IMR-90 (cell line): ENCODE data around the gene ARHGAP32. TPM values are rescaled to one million over a fixed set of nuclear protein-coding genes. Genes with fewer than 3 reads are reported as not detected.

Experiments used
- ATAC-seq: fragments of 200-7000 bp; cut with Tn5 transposase; 2 replicates; pipeline ENCODE4 v1.9.1; 2020; ENCODE audit warnings: low read depth, mild to moderate bottlenecking, moderate library complexity
- BruUV-seq: library from RNA; stranded (reverse); fragments of 400-500 nt; replicated peaks from 2 replicates; lab custom pipeline; 2021; lab: Mats Ljungman, UMichigan
- CTCF ChIA-PET: fragments of 300-600 bp; formaldehyde crosslinking; extraction: SDS; loops from one replicate; lab custom pipeline; 2021; ENCODE audit warnings: antibody characterized with exemption; lab: Yijun Ruan, JAX
- POLR2A ChIA-PET: fragments of 300-600 bp; sonication (Branson Sonifier 250); formaldehyde crosslinking; loops from one replicate; lab custom pipeline; 2022; ENCODE audit warnings: antibody characterized with exemption; ENCODE audit not compliant: unreplicated experiment; lab: Charles Lee
- DNase-seq: peaks from one replicate; pipeline ENCODE4 v3.0.0; 2013
- H2AFZ ChIP-seq: replicated peaks from 2 replicates; pipeline ENCODE3; 2013; ENCODE audit warnings: low read length, mild to moderate bottlenecking; ENCODE audit not compliant: poor library complexity
- H2AK5ac ChIP-seq: 2 replicates; pipeline ENCODE4 v1.6.1; 2013; ENCODE audit warnings: low read depth, low read length, inconsistent platforms
- H2AK9ac ChIP-seq: replicated peaks from 2 replicates; pipeline ENCODE3; 2013; ENCODE audit warnings: mild to moderate bottlenecking, low read depth, low read length, moderate library complexity; ENCODE audit not compliant: poor library complexity
- H2BK120ac ChIP-seq: 2 replicates; pipeline ENCODE4 v1.6.1; 2013; ENCODE audit warnings: low read depth, low read length, inconsistent platforms
- H2BK15ac ChIP-seq: 3 replicates; pipeline ENCODE4 v1.6.1; 2013; ENCODE audit warnings: low read depth, low read length, inconsistent platforms
- H2BK20ac ChIP-seq: 2 replicates; pipeline ENCODE4 v1.6.1; 2013; ENCODE audit warnings: low read depth, mild to moderate bottlenecking, inconsistent platforms, low read length, moderate library complexity
- H2BK5ac ChIP-seq: 2 replicates; pipeline ENCODE4 v1.6.1; 2013; ENCODE audit warnings: mild to moderate bottlenecking, low read depth, low read length, inconsistent platforms; ENCODE audit not compliant: poor library complexity, severe bottlenecking
- H3K14ac ChIP-seq: replicated peaks from 2 replicates; pipeline ENCODE4 v1.6.1; 2013; ENCODE audit warnings: low read depth, low read length, inconsistent platforms
- H3K18ac ChIP-seq: 2 replicates; pipeline ENCODE4 v1.6.1; 2013; ENCODE audit warnings: low read depth, low read length, control low read depth
- H3K23ac ChIP-seq: 2 replicates; pipeline ENCODE4 v1.6.1; 2013; ENCODE audit warnings: low read depth, low read length, inconsistent platforms
- H3K27ac ChIP-seq: 2 replicates; pipeline ENCODE4 v1.5.1; 2013; ENCODE audit warnings: mild to moderate bottlenecking, control low read depth, low read length; ENCODE audit not compliant: insufficient read depth
- H3K27me3 ChIP-seq: 2 replicates; pipeline ENCODE4 v1.6.1; 2013; ENCODE audit warnings: low read length; ENCODE audit not compliant: control insufficient read depth, insufficient read depth
- H3K36me3 ChIP-seq: 2 replicates; pipeline ENCODE4 v1.6.1; 2013; ENCODE audit warnings: low read length, mixed read lengths; ENCODE audit not compliant: control insufficient read depth, insufficient read depth
- H3K4ac ChIP-seq: 2 replicates; pipeline ENCODE4 v1.6.1; 2013; ENCODE audit warnings: low read depth, low read length, inconsistent platforms
- H3K4me1 ChIP-seq: 2 replicates; pipeline ENCODE4 v1.6.1; 2013; ENCODE audit warnings: low read length, mixed read lengths; ENCODE audit not compliant: control insufficient read depth, insufficient read depth
- H3K4me2 ChIP-seq: 2 replicates; pipeline ENCODE4 v1.6.1; 2013; ENCODE audit warnings: low read depth, mild to moderate bottlenecking, control low read depth, low read length, moderate library complexity
- H3K4me3 ChIP-seq: 2 replicates; pipeline ENCODE4 v1.5.1; 2013; ENCODE audit warnings: low read depth, mild to moderate bottlenecking, control low read depth, low read length, moderate library complexity; ENCODE audit not compliant: insufficient read depth
- H3K56ac ChIP-seq: 2 replicates; pipeline ENCODE4 v1.6.1; 2013; ENCODE audit warnings: low read length, inconsistent platforms; ENCODE audit not compliant: insufficient read depth; ENCODE audit errors: extremely low read depth
- H3K79me1 ChIP-seq, 2 experiments: 2 replicates each; pipeline ENCODE4 v1.6.1; 2013; ENCODE audit warnings: low read length in 2 of 2, inconsistent platforms in 1 of 2, low read depth in 1 of 2
- H3K9ac ChIP-seq: 2 replicates; pipeline ENCODE4 v1.6.1; 2013; ENCODE audit warnings: low read depth, low read length, control low read depth
- H3K9me1 ChIP-seq: 2 replicates; pipeline ENCODE4 v1.6.1; 2013; ENCODE audit warnings: low read length, inconsistent platforms; ENCODE audit not compliant: insufficient read depth
- H3K9me3 ChIP-seq: 2 replicates; pipeline ENCODE4 v1.6.1; 2013; ENCODE audit warnings: low read length; ENCODE audit not compliant: control insufficient read depth, insufficient read depth
- H4K20me1 ChIP-seq: 2 replicates; pipeline ENCODE4 v1.6.1; 2013; ENCODE audit warnings: low read length, inconsistent platforms; ENCODE audit not compliant: insufficient read depth
- H4K5ac ChIP-seq: 2 replicates; pipeline ENCODE4 v1.6.1; 2013; ENCODE audit warnings: mild to moderate bottlenecking, low read depth, low read length, control low read depth
- H4K8ac ChIP-seq, 2 experiments: 2 replicates each; pipeline ENCODE4 v1.6.1; 2013; ENCODE audit warnings: low read depth in 2 of 2, low read length in 2 of 2, control low read depth in 1 of 2, inconsistent platforms in 1 of 2
- H4K91ac ChIP-seq: 2 replicates; pipeline ENCODE4 v1.6.1; 2013; ENCODE audit warnings: low read depth, low read length, inconsistent platforms; ENCODE audit not compliant: insufficient read depth
- BHLHE40 ChIP-seq: fragments of 150-350 bp; IDR thresholded peaks from 2 replicates; pipeline ENCODE4 v1.6.1; 2016; ENCODE audit warnings: mild to moderate bottlenecking, low read depth, low read length
- CEBPB ChIP-seq: IDR thresholded peaks from 2 replicates; pipeline ENCODE4 v1.6.1; 2012; ENCODE audit warnings: low read depth, low read length, improper control_type of control experiment
- CHD1 ChIP-seq: IDR thresholded peaks from 2 replicates; pipeline ENCODE4 v1.6.1; 2012; ENCODE audit warnings: low read depth, low read length, improper control_type of control experiment
- FOS ChIP-seq: fragments of 150-350 bp; IDR thresholded peaks from 2 replicates; pipeline ENCODE4 v1.6.1; 2016; ENCODE audit warnings: low read depth, low read length
- MAFK ChIP-seq: IDR thresholded peaks from 2 replicates; pipeline ENCODE4 v1.6.1; 2012; ENCODE audit warnings: low read depth, low read length, improper control_type of control experiment
- MAZ ChIP-seq: IDR thresholded peaks from 2 replicates; pipeline ENCODE4 v1.6.1; 2012; ENCODE audit warnings: low read depth, mild to moderate bottlenecking, low read length, improper control_type of control experiment, moderate library complexity, borderline replicate concordance
- MXI1 ChIP-seq: IDR thresholded peaks from 2 replicates; pipeline ENCODE4 v1.6.1; 2012; ENCODE audit warnings: low read depth, mild to moderate bottlenecking, low read length, moderate library complexity, borderline replicate concordance
- NFE2L2 ChIP-seq: fragments of 150-350 bp; IDR thresholded peaks from 2 replicates; pipeline ENCODE4 v1.6.1; 2016; ENCODE audit warnings: low read depth, mild to moderate bottlenecking, low read length
- POLR2A ChIP-seq: IDR thresholded peaks from 2 replicates; pipeline ENCODE4 v1.6.1; 2012; ENCODE audit warnings: mild to moderate bottlenecking, low read depth, low read length
- RAD21 ChIP-seq: IDR thresholded peaks from 2 replicates; pipeline ENCODE4 v1.6.1; 2012; ENCODE audit warnings: low read length, improper control_type of control experiment
- RCOR1 ChIP-seq: IDR thresholded peaks from 2 replicates; pipeline ENCODE4 v1.6.1; 2012; ENCODE audit warnings: mild to moderate bottlenecking, low read length, improper control_type of control experiment; ENCODE audit not compliant: insufficient replicate concordance
- RFX5 ChIP-seq: IDR thresholded peaks from 2 replicates; pipeline ENCODE4 v1.8.0; 2012; ENCODE audit warnings: low read depth, mild to moderate bottlenecking, low read length, moderate library complexity
- SMC3 ChIP-seq: fragments of 150-350 bp; IDR thresholded peaks from 2 replicates; pipeline ENCODE4 v1.6.1; 2016; ENCODE audit warnings: low read depth, mild to moderate bottlenecking, antibody characterized with exemption, low read length, moderate library complexity
- WGBS, 2 experiments: methylation state at CpG; one replicate each; pipeline versions ENCODE4 v1.1.5 to v1.1.7; 2013; ENCODE audit warnings: missing lambda C conversion rate in 2 of 2; ENCODE audit not compliant: insufficient read length in 1 of 2; ENCODE audit errors: extremely low coverage in 2 of 2; 5-methylcytosine and 5-hydroxymethylcytosine counted together
- dilution Hi-C: fragments of 300-500 bp; cut with HindIII; formaldehyde crosslinking; loops from one replicate; pipeline ENCODE4 v1.14.3; 2018; ENCODE audit warnings: low sequenced_read_pairs; ENCODE audit not compliant: unreplicated experiment
- in situ Hi-C: fragments of 300-500 bp; cut with MboI; formaldehyde crosslinking; loops from 3 replicates; pipeline ENCODE4 v1.14.3; 2019; ENCODE audit warnings: low sequenced_read_pairs, inconsistent platforms, mixed read lengths
- intact Hi-C: fragments of 100-400 bp; cut with micrococcal nuclease; formaldehyde crosslinking; loops from 2 replicates; pipeline ENCODE4 v1.10.0; 2022
- polyA plus RNA-seq, 3 experiments: library from polyadenylated mRNA; depleted of rRNA; stranded (reverse); fragments of >200 nt; gene quantifications; 2 replicates each; pipeline ENCODE4 v1.2.3, GENCODE V29; 2012; ENCODE audit warnings: low replicate concordance in 1 of 3
- total RNA-seq: library from RNA; depleted of rRNA; stranded (reverse); fragments of >200 nt; gene quantifications from 2 replicates; pipeline ENCODE4 v1.2.3, GENCODE V29; 2012
- TF ChIP-seq, protein P1 (sequence below): conservative IDR thresholded peaks from 2 replicates; pipeline ENCODE4 v1.5.1; 2012; ENCODE audit warnings: mild to moderate bottlenecking, low read depth, low read length, improper control_type of control experiment
- TF ChIP-seq, protein P2 (sequence below): fragments of 150-350 bp; IDR thresholded peaks from 2 replicates; pipeline ENCODE4 v1.6.1; 2016; ENCODE audit warnings: low read depth, mild to moderate bottlenecking, low read length, moderate library complexity, borderline replicate concordance
- TF ChIP-seq, protein P3 (sequence below): fragments of 150-350 bp; IDR thresholded peaks from 2 replicates; pipeline ENCODE4 v1.6.1; 2017; ENCODE audit warnings: mild to moderate bottlenecking, antibody characterized with exemption, low read length, low read depth

Gene ARHGAP32
- total and polyA plus RNA-seq, 2 of the 4 experiments (the other 2 are of a cell fraction) = 4.1 to 8.4 TPM

DNA sequence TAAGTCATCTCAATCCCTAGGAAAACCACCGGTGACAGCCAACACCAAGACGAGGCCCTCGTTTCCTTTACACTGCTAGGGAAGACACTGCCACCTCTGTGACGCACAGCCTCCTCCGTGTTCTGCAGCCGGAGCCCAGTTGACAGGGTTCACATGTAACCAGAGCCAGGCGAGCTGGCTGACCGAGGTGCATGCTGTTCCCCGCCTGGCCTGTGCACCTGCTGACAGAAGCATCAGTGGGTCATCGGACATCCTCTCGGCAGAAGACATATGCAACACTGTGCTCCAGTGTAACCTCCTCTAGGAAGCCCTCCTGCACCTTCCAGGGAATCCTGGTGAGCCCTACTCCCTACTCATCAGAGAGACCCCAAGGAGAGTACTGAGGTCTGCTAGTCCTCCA lies 135.2 kb downstream of the ARHGAP32 start:
- Histone ChIP-seq H4K8ac (no peak overlapping the region), H3K27me3 (no peaks in the 10 kb centered on the region), H3K36me3 (no peaks in the 10 kb centered on the region; the same call in 1 of the 2 replicates), H3K23ac (no peak overlapping the region), H2BK5ac (no peak overlapping the region), H2AK5ac (no peak overlapping the region), H3K4me3 (no peak overlapping the region), H4K91ac (no peak overlapping the region), H2BK15ac (no peak overlapping the region), H2AK9ac (no peak overlapping the region), H2BK120ac (no peak overlapping the region), H4K20me1 (no peaks in the 10 kb centered on the region), H3K56ac (no peak overlapping the region), H3K79me1 (no peaks in the 10 kb centered on the region), H3K18ac (no peak overlapping the region), H2BK20ac (no peak overlapping the region), H3K4me1 (no peaks in the 10 kb centered on the region), H3K14ac (no peak overlapping the region), H4K5ac (no peak overlapping the region), H2AFZ (no peak overlapping the region), H3K9ac (no peak overlapping the region), H3K4me2 (no peak overlapping the region), H3K9me3 (no peaks in the 10 kb centered on the region), H3K9me1 (0 out of 2 replicates have a peak, but pooled peaks cover 5% of the 10 kb centered on the region), H3K27ac (no peak overlapping the region), H3K4ac (no peak overlapping the region)
- in situ Hi-C loops (no loop called here), intact Hi-C loops (no loop called here), dilution Hi-C loops (no loop called here)
- ChIA-PET CTCF (no interaction called here), POLR2A (no interaction called here)
- no peak for ATAC-seq
- TF ChIP-seq POLR2A (no peak), BHLHE40 (no peak), NFE2L2 (no peak), CEBPB (no peak), SMC3 (no peak), RCOR1 (no peak), MAZ (no peak), CHD1 (no peak), RAD21 (no peak), RFX5 (no peak), MXI1 (no peak), MAFK (no peak), FOS (no peak)
- TF ChIP-seq, protein P1, sequence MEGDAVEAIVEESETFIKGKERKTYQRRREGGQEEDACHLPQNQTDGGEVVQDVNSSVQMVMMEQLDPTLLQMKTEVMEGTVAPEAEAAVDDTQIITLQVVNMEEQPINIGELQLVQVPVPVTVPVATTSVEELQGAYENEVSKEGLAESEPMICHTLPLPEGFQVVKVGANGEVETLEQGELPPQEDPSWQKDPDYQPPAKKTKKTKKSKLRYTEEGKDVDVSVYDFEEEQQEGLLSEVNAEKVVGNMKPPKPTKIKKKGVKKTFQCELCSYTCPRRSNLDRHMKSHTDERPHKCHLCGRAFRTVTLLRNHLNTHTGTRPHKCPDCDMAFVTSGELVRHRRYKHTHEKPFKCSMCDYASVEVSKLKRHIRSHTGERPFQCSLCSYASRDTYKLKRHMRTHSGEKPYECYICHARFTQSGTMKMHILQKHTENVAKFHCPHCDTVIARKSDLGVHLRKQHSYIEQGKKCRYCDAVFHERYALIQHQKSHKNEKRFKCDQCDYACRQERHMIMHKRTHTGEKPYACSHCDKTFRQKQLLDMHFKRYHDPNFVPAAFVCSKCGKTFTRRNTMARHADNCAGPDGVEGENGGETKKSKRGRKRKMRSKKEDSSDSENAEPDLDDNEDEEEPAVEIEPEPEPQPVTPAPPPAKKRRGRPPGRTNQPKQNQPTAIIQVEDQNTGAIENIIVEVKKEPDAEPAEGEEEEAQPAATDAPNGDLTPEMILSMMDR = no peak
- TF ChIP-seq, protein P2, sequence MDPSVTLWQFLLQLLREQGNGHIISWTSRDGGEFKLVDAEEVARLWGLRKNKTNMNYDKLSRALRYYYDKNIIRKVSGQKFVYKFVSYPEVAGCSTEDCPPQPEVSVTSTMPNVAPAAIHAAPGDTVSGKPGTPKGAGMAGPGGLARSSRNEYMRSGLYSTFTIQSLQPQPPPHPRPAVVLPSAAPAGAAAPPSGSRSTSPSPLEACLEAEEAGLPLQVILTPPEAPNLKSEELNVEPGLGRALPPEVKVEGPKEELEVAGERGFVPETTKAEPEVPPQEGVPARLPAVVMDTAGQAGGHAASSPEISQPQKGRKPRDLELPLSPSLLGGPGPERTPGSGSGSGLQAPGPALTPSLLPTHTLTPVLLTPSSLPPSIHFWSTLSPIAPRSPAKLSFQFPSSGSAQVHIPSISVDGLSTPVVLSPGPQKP = no peak
- TF ChIP-seq, protein P3, sequence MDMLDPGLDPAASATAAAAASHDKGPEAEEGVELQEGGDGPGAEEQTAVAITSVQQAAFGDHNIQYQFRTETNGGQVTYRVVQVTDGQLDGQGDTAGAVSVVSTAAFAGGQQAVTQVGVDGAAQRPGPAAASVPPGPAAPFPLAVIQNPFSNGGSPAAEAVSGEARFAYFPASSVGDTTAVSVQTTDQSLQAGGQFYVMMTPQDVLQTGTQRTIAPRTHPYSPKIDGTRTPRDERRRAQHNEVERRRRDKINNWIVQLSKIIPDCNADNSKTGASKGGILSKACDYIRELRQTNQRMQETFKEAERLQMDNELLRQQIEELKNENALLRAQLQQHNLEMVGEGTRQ = no peak
- 90% methylated on average over 4 of the region's 11 CpGs; no CpG with 5 or more reads in 1 of the 2 experiments for WGBS, 2 experiments
- BruUV-seq = no TSS peak
- DNase-seq = no peak
